Measurements from ENCODE around the gene SERPINA10. TPM values are rescaled to one million over a fixed set of nuclear protein-coding genes. Genes with fewer than 3 reads are reported as not detected.

The SERPINA10 gene
- total and polyA plus RNA-seq, 2 of the 13 experiments (the other 11 are each of a cell fraction or from before 2014, with no cell fraction given), result 20.1 to 20.2 TPM

DNA sequence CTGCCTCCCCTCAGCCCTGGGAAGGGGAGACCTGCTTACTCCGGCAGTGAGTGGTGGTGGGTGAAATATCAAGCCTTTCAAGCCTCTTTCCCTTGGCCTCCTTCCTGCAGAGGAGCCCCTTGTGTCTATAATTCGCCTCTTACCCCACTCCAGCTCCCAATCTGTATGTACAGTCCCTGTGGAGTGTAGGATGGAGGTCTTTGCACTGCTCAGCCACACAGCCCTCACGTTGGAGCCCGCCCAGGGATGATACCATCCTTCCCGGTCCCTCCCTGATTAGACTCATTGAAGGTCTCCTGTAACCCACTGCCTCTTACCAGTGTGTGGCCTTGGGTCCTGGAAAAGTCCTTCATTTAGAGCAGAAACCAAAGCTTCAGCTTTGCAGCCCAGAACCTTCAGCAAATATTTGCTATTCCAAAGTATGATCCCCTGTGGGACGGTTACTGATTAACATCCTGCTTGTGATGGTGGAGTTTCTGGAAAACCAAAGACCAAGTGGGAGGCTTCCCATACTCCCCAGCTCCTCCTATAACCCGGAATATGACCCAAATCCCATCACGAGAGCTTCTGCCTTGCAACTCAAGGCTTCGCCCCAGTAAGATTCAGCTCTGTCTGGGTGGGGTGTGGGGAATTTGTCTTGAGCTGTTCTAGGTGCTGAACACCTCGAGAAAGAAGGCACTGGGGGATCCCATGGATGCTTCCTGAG is at the start of gene SERPINA10 (continued):
- no peak for TF ChIP-seq BCL3 (CRISPR knock-in tag; IDR thresholded peaks at IDR 0.05)
- no peak for TF ChIP-seq DZIP1 (CRISPR knock-in tag; IDR thresholded peaks at IDR 0.05)
- TF ChIP-seq ARID5B (CRISPR knock-in tag; IDR thresholded peaks at IDR 0.05), result peak; percentile 91
- TF ChIP-seq ZNF709 (CRISPR knock-in tag; IDR thresholded peaks at IDR 0.05), result no peak; the same call in 1 of the 2 replicates
- TF ChIP-seq, protein P1, sequence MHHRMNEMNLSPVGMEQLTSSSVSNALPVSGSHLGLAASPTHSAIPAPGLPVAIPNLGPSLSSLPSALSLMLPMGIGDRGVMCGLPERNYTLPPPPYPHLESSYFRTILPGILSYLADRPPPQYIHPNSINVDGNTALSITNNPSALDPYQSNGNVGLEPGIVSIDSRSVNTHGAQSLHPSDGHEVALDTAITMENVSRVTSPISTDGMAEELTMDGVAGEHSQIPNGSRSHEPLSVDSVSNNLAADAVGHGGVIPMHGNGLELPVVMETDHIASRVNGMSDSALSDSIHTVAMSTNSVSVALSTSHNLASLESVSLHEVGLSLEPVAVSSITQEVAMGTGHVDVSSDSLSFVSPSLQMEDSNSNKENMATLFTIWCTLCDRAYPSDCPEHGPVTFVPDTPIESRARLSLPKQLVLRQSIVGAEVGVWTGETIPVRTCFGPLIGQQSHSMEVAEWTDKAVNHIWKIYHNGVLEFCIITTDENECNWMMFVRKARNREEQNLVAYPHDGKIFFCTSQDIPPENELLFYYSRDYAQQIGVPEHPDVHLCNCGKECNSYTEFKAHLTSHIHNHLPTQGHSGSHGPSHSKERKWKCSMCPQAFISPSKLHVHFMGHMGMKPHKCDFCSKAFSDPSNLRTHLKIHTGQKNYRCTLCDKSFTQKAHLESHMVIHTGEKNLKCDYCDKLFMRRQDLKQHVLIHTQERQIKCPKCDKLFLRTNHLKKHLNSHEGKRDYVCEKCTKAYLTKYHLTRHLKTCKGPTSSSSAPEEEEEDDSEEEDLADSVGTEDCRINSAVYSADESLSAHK (CRISPR knock-in tag; IDR thresholded peaks at IDR 0.05; ENCODE audit: borderline replicate concordance), result no peak
- peak; percentile 73 for TF ChIP-seq KAT8 (CRISPR knock-in tag; IDR thresholded peaks at IDR 0.05)
- no peak for TF ChIP-seq ZNF354B (CRISPR knock-in tag; IDR thresholded peaks at IDR 0.05)
- peak; percentile 93 for TF ChIP-seq POLR2AphosphoS5 (IDR thresholded peaks at IDR 0.05; ENCODE audit: low read depth, low read length)
- no peak for TF ChIP-seq MNT (IDR thresholded peaks at IDR 0.05)
- TF ChIP-seq ATF4 (CRISPR knock-in tag; IDR thresholded peaks at IDR 0.05), result 0 out of 4 replicates have a peak, but pooled peaks of 1 of the 2 experiments have one; percentile 23
- no peak for TF ChIP-seq TCF12 (IDR thresholded peaks at IDR 0.05)
- TF ChIP-seq TCF12 (CRISPR knock-in tag; IDR thresholded peaks at IDR 0.05), result no peak
- no peak for TF ChIP-seq ZNF292 (CRISPR knock-in tag; IDR thresholded peaks at IDR 0.05; ENCODE audit: borderline replicate concordance, low read depth)
- no peak for TF ChIP-seq ZNF879 (CRISPR knock-in tag; IDR thresholded peaks at IDR 0.05)
- TF ChIP-seq MLLT10 (CRISPR knock-in tag; IDR thresholded peaks at IDR 0.05), result no peak
- TF ChIP-seq ZNF17 (CRISPR knock-in tag; IDR thresholded peaks at IDR 0.05), result no peak

Measured in HepG2 (cell line).